ENCODE data around the gene ICAM2. TPM values are rescaled to one million over a fixed set of nuclear protein-coding genes. Genes with fewer than 3 reads are reported as not detected.

The ICAM2 gene
- total RNA-seq, 6 donors from 2014 or later, result 27.2 to 114 (median 82.0) TPM

DNA sequence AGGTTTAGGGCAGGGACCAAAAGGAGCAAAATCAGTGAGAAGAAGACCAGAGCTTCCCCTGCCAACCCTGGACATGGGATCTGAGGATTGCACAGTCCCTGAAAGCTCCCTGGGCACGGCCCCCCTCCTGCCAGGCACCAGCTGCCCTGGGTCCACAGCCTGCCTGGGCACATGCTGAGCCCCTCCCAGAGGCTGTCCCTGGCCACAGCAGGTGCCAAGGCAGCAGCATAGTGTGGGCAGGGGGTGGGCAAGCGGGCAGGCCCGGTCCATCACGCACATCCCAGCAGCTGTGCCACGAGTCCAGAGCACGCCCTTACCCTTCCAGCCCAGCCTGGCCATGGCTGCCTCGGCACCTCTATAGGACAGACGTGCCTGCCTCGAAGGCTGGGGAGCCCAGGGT, 60.4 kb downstream of the ICAM2 start:
- ATAC-seq (ENCODE audit: low FRiP score in 2 of 2) (no peak), DNase-seq (no peak)
- Histone ChIP-seq H3K27ac (no peak overlapping the region), H3K9me3 (no peaks in the 10 kb centered on the region), H3K27me3 (no peaks in the 10 kb centered on the region), H3K36me3 (no peaks in the 10 kb centered on the region), H3K4me3 (no peak overlapping the region), H3K4me1 (peaks cover 9 to 23% (median 16%) of the 10 kb centered on the region in 4 donors)
- 87 to 93% methylated on average over 6 to 9 of the region's 9 CpGs for WGBS, 2 donors
- TF ChIP-seq POLR2AphosphoS5 (IDR thresholded peaks at IDR 0.05), result no peak
- TF ChIP-seq CTCF (IDR thresholded peaks at IDR 0.05), result no peak
- no peak for TF ChIP-seq POLR2A (IDR thresholded peaks at IDR 0.05)
- no peak for TF ChIP-seq EP300 (IDR thresholded peaks at IDR 0.05)

DNA sequence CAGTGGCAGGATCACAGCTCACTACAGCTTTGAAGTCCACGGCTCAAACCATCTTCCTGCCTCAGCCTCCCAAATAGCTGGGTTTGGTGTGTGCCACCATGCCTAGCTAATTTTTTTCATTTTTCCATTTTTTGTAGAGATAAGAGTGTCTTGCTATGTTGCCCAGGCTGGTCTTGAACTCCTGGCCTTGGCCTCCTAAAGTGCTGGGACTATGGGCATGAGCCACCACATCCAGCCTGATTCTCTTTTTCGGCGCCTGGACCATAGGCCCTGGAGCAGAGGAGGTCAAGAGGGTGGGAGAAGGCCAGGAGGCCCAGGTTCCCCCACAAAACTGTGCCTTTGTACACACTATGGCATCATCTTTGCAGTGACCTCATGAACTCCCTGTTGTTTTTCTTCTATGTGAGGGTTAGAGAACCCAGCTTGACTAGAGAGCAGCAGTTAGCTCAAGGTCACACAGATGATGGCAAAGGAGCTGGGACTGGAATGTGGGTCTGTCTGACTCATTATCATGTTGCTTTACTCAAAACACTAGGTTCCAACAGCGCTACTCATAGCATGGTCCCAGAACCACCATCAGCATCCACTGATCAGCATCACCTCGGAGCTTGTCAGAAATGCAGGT, 64.0 kb downstream of the ICAM2 start:
- 95 to 97% methylated on average over 5 of the region's 5 CpGs for WGBS, 2 donors
- Histone ChIP-seq H3K4me3 (no peak overlapping the region), H3K36me3 (no peaks in the 10 kb centered on the region), H3K9me3 (no peaks in the 10 kb centered on the region), H3K27me3 (no peaks in the 10 kb centered on the region), H3K4me1 (peaks cover 4 to 8% (median 6%) of the 10 kb centered on the region in 4 donors), H3K27ac (no peak overlapping the region)
- no peak for DNase-seq
- TF ChIP-seq CTCF (IDR thresholded peaks at IDR 0.05) (no peak), EP300 (IDR thresholded peaks at IDR 0.05) (no peak), POLR2AphosphoS5 (IDR thresholded peaks at IDR 0.05) (no peak), POLR2A (IDR thresholded peaks at IDR 0.05) (no peak)
- no peak for ATAC-seq (ENCODE audit: low FRiP score in 2 of 2)

- no peak for ATAC-seq (ENCODE audit: low FRiP score in 2 of 2)
- Histone ChIP-seq H3K27me3 (no peaks in the 10 kb centered on the region), H3K36me3 (no peaks in the 10 kb centered on the region), H3K4me1 (peaks cover 0 to 1% (median under 1%) of the 10 kb centered on the region in 4 donors), H3K9me3 (no peaks in the 10 kb centered on the region), H3K27ac (no peak overlapping the region), H3K4me3 (no peak overlapping the region)
- 89 to 91% methylated on average over 2 to 4 of the region's 4 CpGs for WGBS, 2 donors
- DNase-seq, result no peak
- TF ChIP-seq POLR2A (IDR thresholded peaks at IDR 0.05) (no peak), POLR2AphosphoS5 (IDR thresholded peaks at IDR 0.05) (no peak), CTCF (IDR thresholded peaks at IDR 0.05) (no peak), EP300 (IDR thresholded peaks at IDR 0.05) (no peak)
These were observed 64.6 kb downstream of the ICAM2 start for GRCh38 chr17:63955791-63956190.

- 79 to 83% methylated on average over 4 to 11 of the region's 11 CpGs for WGBS, 2 donors
These were observed 65.2 kb downstream of the ICAM2 start for GRCh38 chr17:63955232-63955631.

More at GRCh38 chr17:63955232-63955631, 65.2 kb downstream of the ICAM2 start:
- H3K36me3 ChIP-seq, result no peaks in the 10 kb centered on the region
- ATAC-seq (ENCODE audit: low FRiP score in 2 of 2) (no peak), DNase-seq (no peak)
- no peaks in the 10 kb centered on the region for H3K27me3 ChIP-seq
- no peaks in the 10 kb centered on the region for H3K4me1 ChIP-seq
- no peaks in the 10 kb centered on the region for H3K9me3 ChIP-seq
- H3K27ac ChIP-seq, result no peak overlapping the region
- TF ChIP-seq EP300 (IDR thresholded peaks at IDR 0.05) (no peak), CTCF (IDR thresholded peaks at IDR 0.05) (no peak), POLR2AphosphoS5 (IDR thresholded peaks at IDR 0.05) (no peak), POLR2A (IDR thresholded peaks at IDR 0.05) (no peak)
- H3K4me3 ChIP-seq, result no peak overlapping the region
